HepG2 (cell line): ENCODE data around the gene CDC23. TPM values are rescaled to one million over a fixed set of nuclear protein-coding genes. Genes with fewer than 3 reads are reported as not detected.
A peak's percentile ranks its signal among the peaks of the same experiment; 100 is the strongest.

Experiments used
- ATAC-seq: fragments of 200-7000 bp; cut with Tn5 transposase; 3 replicates; pipeline ENCODE4 v1.9.1; 2020; ENCODE audit warnings: mild to moderate bottlenecking, moderate library complexity
- BruUV-seq: library from RNA; stranded (reverse); fragments of 400-500 nt; replicated peaks from 2 replicates; lab custom pipeline; 2021; lab: Mats Ljungman, UMichigan
- CTCF ChIA-PET: fragments of 300-600 bp; formaldehyde crosslinking; extraction: SDS; loops from one replicate; lab custom pipeline; 2021; ENCODE audit warnings: low total read pairs, inconsistent platforms, low intra/inter-chr PET ratio; lab: Yijun Ruan, JAX
- POLR2A ChIA-PET: fragments of 350-600 bp; sonication (Branson Sonifier 250); formaldehyde crosslinking; loops from one replicate; lab custom pipeline; 2020; ENCODE audit warnings: antibody characterized with exemption, inconsistent platforms; lab: Yijun Ruan, JAX
- DNase-seq: peaks from one replicate; pipeline ENCODE4 v3.0.0-alpha.2; 2015; ENCODE audit warnings: low spot score
- FAIRE-seq: peaks from 3 replicates; lab custom pipeline; 2011; peaks lifted over from hg19 to GRCh38; lab: Jason Lieb, UNC
- H2AFZ ChIP-seq: one replicate; pipeline ENCODE4 v1.6.1; 2011; ENCODE audit warnings: low read length, inconsistent platforms
- H3K27ac ChIP-seq: fragments of 300-600 bp; 3 replicates; pipeline ENCODE4 v1.8.0; 2011; ENCODE audit warnings: mixed run types, mild to moderate bottlenecking, mixed read lengths, low read length, inconsistent platforms; ENCODE audit not compliant: insufficient read depth; ENCODE audit errors: extremely low read length
- H3K27me3 ChIP-seq, 2 experiments: fragments of 200-600 bp in 1 of 2; 2 replicates in 1 of 2; 3 replicates in 1 of 2; pipeline versions ENCODE4 v1.6.0 to v1.8.0; 2011; ENCODE audit warnings: low read length in 2 of 2, mild to moderate bottlenecking in 2 of 2, moderate library complexity in 2 of 2, inconsistent platforms in 1 of 2; ENCODE audit not compliant: insufficient read depth in 2 of 2, control insufficient read depth in 1 of 2
- H3K36me3 ChIP-seq, 2 experiments: fragments of 200-600 bp in 1 of 2; replicated peaks in 1 of 2; 2 replicates in 1 of 2; 3 replicates in 1 of 2; pipeline versions ENCODE4 v1.5.1 to v1.8.0; 2011; ENCODE audit warnings: low read length in 2 of 2, inconsistent platforms in 1 of 2; ENCODE audit not compliant: insufficient read depth in 2 of 2, control insufficient read depth in 1 of 2
- H3K4me1 ChIP-seq: 2 replicates; pipeline ENCODE4 v1.5.1; 2012; ENCODE audit warnings: low read length, inconsistent platforms; ENCODE audit not compliant: insufficient read depth
- H3K4me2 ChIP-seq: 2 replicates; pipeline ENCODE4 v1.6.0; 2011; ENCODE audit warnings: low read depth, low read length, inconsistent platforms
- H3K4me3 ChIP-seq, 3 experiments: fragments of 200-600 bp in 1 of 3; sonication (generic), shearing (Covaris generic) in 1 of 3; replicated peaks in 1 of 3; 2 replicates each; pipeline ENCODE4 v1.5.1; 2011 to 2016; ENCODE audit warnings: low read length in 3 of 3, inconsistent platforms in 2 of 3, low read depth in 2 of 3, mild to moderate bottlenecking in 2 of 3, control low read depth in 1 of 3, mixed read lengths in 1 of 3; ENCODE audit not compliant: insufficient read depth in 1 of 3
- H3K79me2 ChIP-seq: one replicate; pipeline ENCODE4 v1.6.1; 2011; ENCODE audit warnings: low read length, inconsistent platforms; ENCODE audit not compliant: insufficient read depth
- H3K9ac ChIP-seq: 2 replicates; pipeline ENCODE4 v1.6.0; 2011; ENCODE audit warnings: mild to moderate bottlenecking, low read depth, low read length, inconsistent platforms; ENCODE audit not compliant: insufficient read depth
- H3K9me3 ChIP-seq: 2 replicates; pipeline ENCODE4 v1.5.1; 2012; ENCODE audit warnings: mild to moderate bottlenecking, low read length
- H4K20me1 ChIP-seq: 2 replicates; pipeline ENCODE4 v1.6.0; 2011; ENCODE audit warnings: inconsistent platforms, mild to moderate bottlenecking, low read length, moderate library complexity; ENCODE audit not compliant: insufficient read depth
- AHDC1 ChIP-seq: sonication (generic); formaldehyde crosslinking; IDR thresholded peaks from 2 replicates; pipeline ENCODE4 v1.5.1; 2020; ENCODE audit warnings: mild to moderate bottlenecking, missing genetic modification reagents, borderline replicate concordance
- FIP1L1 ChIP-seq: fragments of 200-400 bp; formaldehyde crosslinking; IDR thresholded peaks from 2 replicates; pipeline ENCODE4 v1.6.1; 2018; ENCODE audit warnings: low read depth, mild to moderate bottlenecking, low read length, moderate library complexity, borderline replicate concordance; ENCODE audit not compliant: insufficient read depth
- GATAD2A ChIP-seq: IDR thresholded peaks from 2 replicates; pipeline ENCODE4 v1.6.1; 2016
- HIVEP1 ChIP-seq: sonication (generic); formaldehyde crosslinking; IDR thresholded peaks from 2 replicates; pipeline ENCODE4 v1.4.0; 2020; ENCODE audit warnings: mild to moderate bottlenecking, missing genetic modification reagents
- MAF1 ChIP-seq: sonication (generic); formaldehyde crosslinking; IDR thresholded peaks from 2 replicates; pipeline ENCODE4 v1.5.0; 2020; ENCODE audit warnings: missing genetic modification reagents, borderline replicate concordance
- THAP8 ChIP-seq: sonication (generic); formaldehyde crosslinking; IDR thresholded peaks from 2 replicates; pipeline ENCODE4 v1.5.1; 2020; ENCODE audit warnings: missing genetic modification reagents, mild to moderate bottlenecking, borderline replicate concordance
- ZNF337 ChIP-seq: sonication (generic); formaldehyde crosslinking; IDR thresholded peaks from 2 replicates; pipeline ENCODE4 v1.5.1; 2020; ENCODE audit warnings: missing genetic modification reagents, low read depth, mild to moderate bottlenecking, borderline replicate concordance
- ZNF547 ChIP-seq: sonication (generic); formaldehyde crosslinking; IDR thresholded peaks from 2 replicates; pipeline ENCODE4 v1.5.1; 2020; ENCODE audit warnings: mild to moderate bottlenecking, missing genetic modification reagents
- ZNF800 ChIP-seq: sonication (generic); formaldehyde crosslinking; IDR thresholded peaks from 2 replicates; pipeline ENCODE4 v1.4.0; 2020; ENCODE audit warnings: missing genetic modification reagents
- ZSCAN25 ChIP-seq: sonication (generic); formaldehyde crosslinking; IDR thresholded peaks from 2 replicates; pipeline ENCODE4 v1.8.0; 2022; ENCODE audit warnings: mild to moderate bottlenecking, missing genetic modification reagents
- in situ Hi-C: cut with HindIII; loops from 2 replicates; pipeline ENCODE4 v1.10.0; 2017; ENCODE audit warnings: low pct_unique_long_range_greater_than_20kb; ENCODE audit not compliant: extremely low pct_ligation_motif_present
- intact Hi-C: fragments of 100-400 bp; cut with micrococcal nuclease; formaldehyde crosslinking; loops from one replicate; pipeline ENCODE4 v1.10.0; 2022; ENCODE audit not compliant: unreplicated experiment
- polyA plus RNA-seq, 8 experiments: library from polyadenylated mRNA; depleted of rRNA in 3 of 8; stranded (reverse) in 7 of 8; unstranded in 1 of 8; fragments of >200 nt; fragmentation: Illumina TruSeq in 4 of 8; extraction: Trizol in 4 of 8; gene quantifications; 2 replicates each; pipeline versions ENCODE4 v1.2.1 to v1.2.3, GENCODE V29; 2011 to 2016; ENCODE audit warnings: low read depth in 4 of 8, missing spikeins in 1 of 8, mixed read lengths in 1 of 8; ENCODE audit not compliant: insufficient read depth in 1 of 8
- total RNA-seq, 5 experiments: library from RNA; depleted of rRNA; stranded (reverse); fragments of >200 nt; fragmentation: Illumina TruSeq; extraction: Trizol; gene quantifications; 2 replicates each; pipeline ENCODE4 v1.2.3, GENCODE V29; 2016; ENCODE audit warnings: low read depth in 1 of 5

Gene CDC23
- total and polyA plus RNA-seq, 2 of the 13 experiments (the other 11 are each of a cell fraction or from before 2014, with no cell fraction given) = 38.3 to 47.7 TPM

GRCh38 chr5:138230981-138231589 is 18.0 kb upstream of the CDC23 start (continued):
- 0 out of 2 replicates have a peak, but pooled peaks have one; percentile 20 for TF ChIP-seq AHDC1 (CRISPR knock-in tag)
- no peak for TF ChIP-seq THAP8

GRCh38 chr5:138230261-138230660 is 17.1 kb upstream of the CDC23 start:
- Histone ChIP-seq H3K4me1 (peaks cover 26% of the 10 kb centered on the region), H3K9me3 (peaks cover 17% of the 10 kb centered on the region; the same call in 1 of the 2 replicates), H3K4me2 (0 out of 2 replicates have a peak overlapping the region, but pooled peaks have one; percentile 40), H3K79me2 (no peaks in the 10 kb centered on the region), H3K4me3 (no peak overlapping the region), H4K20me1 (no peaks in the 10 kb centered on the region), H3K36me3 (no peaks in the 10 kb centered on the region), H3K27ac (no peak overlapping the region), H3K27me3 (no peaks in the 10 kb centered on the region), H3K9ac (no peak overlapping the region), H2AFZ (no peak overlapping the region)
- in situ Hi-C loops = no loop called here
- no peak for DNase-seq
- BruUV-seq = no TSS peak
- ChIA-PET POLR2A (no interaction called here), CTCF (no interaction called here)
- peak; percentile 37; the same call in 2 of the 3 replicates for ATAC-seq
- TF ChIP-seq ZNF337 (no peak), MAF1 (CRISPR knock-in tag) (no peak), ZNF800 (CRISPR knock-in tag) (no peak), ZSCAN25 (CRISPR knock-in tag) (no peak), GATAD2A (CRISPR knock-in tag) (no peak), FIP1L1 (no peak), ZNF547 (CRISPR knock-in tag) (no peak), HIVEP1 (CRISPR knock-in tag) (no peak)
- intact Hi-C loops = no loop called here
- no peak for FAIRE-seq
